Body of pancreas (tissue), 4 donors: ENCODE results near the gene AVEN.

ENCODE experiments used
- POLR2A ChIP-seq, 3 donors: fragments of 450-650 bp; IDR thresholded peaks; one replicate each; pipeline ENCODE4 v1.6.1; 2016; ENCODE audit warnings: antibody characterized with exemption in 3 of 3, mild to moderate bottlenecking in 2 of 3
- TF ChIP-seq, protein P1 (sequence below), 7 experiments: fragments of 450-650 bp in 4 of 7; fragments of 200-600 bp in 3 of 7; sonication (generic) in 3 of 7; IDR thresholded peaks; one replicate each; pipeline ENCODE4 v1.5.1; 2016 to 2019; ENCODE audit warnings: antibody characterized with exemption in 7 of 7

DNA sequence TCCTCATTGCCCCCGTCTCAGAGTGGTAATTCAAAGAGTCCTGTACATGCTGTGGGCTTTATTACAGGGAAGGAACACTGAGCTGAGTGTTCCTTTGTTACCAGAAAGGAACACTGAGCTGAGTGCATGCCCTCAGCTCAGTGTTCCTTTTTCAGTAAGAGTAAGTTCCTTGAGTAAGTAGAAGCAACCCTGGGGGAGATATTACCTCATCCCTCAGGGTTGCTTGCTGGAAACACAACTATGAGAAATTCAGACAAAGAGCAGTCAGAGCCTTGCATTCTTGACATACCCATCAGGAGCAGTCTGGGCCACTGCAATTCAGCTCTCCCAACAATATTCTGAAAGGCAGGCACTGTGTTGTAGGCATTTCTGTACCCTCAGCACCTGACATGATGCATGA is 53.7 kb downstream of the AVEN start:
- TF ChIP-seq, protein P1, sequence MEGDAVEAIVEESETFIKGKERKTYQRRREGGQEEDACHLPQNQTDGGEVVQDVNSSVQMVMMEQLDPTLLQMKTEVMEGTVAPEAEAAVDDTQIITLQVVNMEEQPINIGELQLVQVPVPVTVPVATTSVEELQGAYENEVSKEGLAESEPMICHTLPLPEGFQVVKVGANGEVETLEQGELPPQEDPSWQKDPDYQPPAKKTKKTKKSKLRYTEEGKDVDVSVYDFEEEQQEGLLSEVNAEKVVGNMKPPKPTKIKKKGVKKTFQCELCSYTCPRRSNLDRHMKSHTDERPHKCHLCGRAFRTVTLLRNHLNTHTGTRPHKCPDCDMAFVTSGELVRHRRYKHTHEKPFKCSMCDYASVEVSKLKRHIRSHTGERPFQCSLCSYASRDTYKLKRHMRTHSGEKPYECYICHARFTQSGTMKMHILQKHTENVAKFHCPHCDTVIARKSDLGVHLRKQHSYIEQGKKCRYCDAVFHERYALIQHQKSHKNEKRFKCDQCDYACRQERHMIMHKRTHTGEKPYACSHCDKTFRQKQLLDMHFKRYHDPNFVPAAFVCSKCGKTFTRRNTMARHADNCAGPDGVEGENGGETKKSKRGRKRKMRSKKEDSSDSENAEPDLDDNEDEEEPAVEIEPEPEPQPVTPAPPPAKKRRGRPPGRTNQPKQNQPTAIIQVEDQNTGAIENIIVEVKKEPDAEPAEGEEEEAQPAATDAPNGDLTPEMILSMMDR (IDR thresholded peaks at IDR 0.05), result no peak
- no peak for TF ChIP-seq POLR2A (IDR thresholded peaks at IDR 0.05)
